GM18907 (cell line): ENCODE results near the gene ARHGEF28.

ENCODE experiments used
- ATAC-seq: cut with Tn5 transposase; IDR thresholded peaks from one replicate; pipeline ENCODE4 v1.9.1; 2021; ENCODE audit warnings: mild to moderate bottlenecking, moderate library complexity; ENCODE audit not compliant: unreplicated experiment

ARHGEF28 gene

GRCh38 chr5:73922224-73922623, 296.2 kb downstream of the ARHGEF28 start:
- ATAC-seq: no peak

GRCh38 chr5:73922875-73923557, 297.0 kb downstream of the ARHGEF28 start:
- ATAC-seq: no peak

GRCh38 chr5:73928476-73929070, 302.6 kb downstream of the ARHGEF28 start:
- ATAC-seq: no peak

- ATAC-seq: no peak
These were observed 309.7 kb downstream of the ARHGEF28 start for GRCh38 chr5:73935719-73936118.

- no peak for ATAC-seq
These were observed 312.4 kb downstream of the ARHGEF28 start for GRCh38 chr5:73938280-73938937.

GRCh38 chr5:73938938-73939320, 312.9 kb downstream of the ARHGEF28 start:
- no peak for ATAC-seq

GRCh38 chr5:73939557-73939956, 313.6 kb downstream of the ARHGEF28 start:
- no peak for ATAC-seq

- ATAC-seq: no peak
These were observed 314.0 kb downstream of the ARHGEF28 start for GRCh38 chr5:73940026-73940425.

GRCh38 chr5:73940801-73941200, 314.8 kb downstream of the ARHGEF28 start:
- no peak for ATAC-seq

- ATAC-seq: no peak
These were observed 316.8 kb downstream of the ARHGEF28 start for GRCh38 chr5:73942783-73943182.

GRCh38 chr5:73943397-73943796, 317.4 kb downstream of the ARHGEF28 start:
- ATAC-seq: no peak

GRCh38 chr5:73944581-73944980, 318.6 kb downstream of the ARHGEF28 start:
- ATAC-seq: no peak

GRCh38 chr5:73945505-73945904, 319.5 kb downstream of the ARHGEF28 start:
- ATAC-seq: no peak

GRCh38 chr5:73946278-73946677, 320.3 kb downstream of the ARHGEF28 start:
- no peak for ATAC-seq

- no peak for ATAC-seq
These were observed 321.1 kb downstream of the ARHGEF28 start for GRCh38 chr5:73946919-73947602.

GRCh38 chr5:73947906-73948640, 322.1 kb downstream of the ARHGEF28 start:
- ATAC-seq: no peak

- ATAC-seq: no peak
These were observed 322.7 kb downstream of the ARHGEF28 start for GRCh38 chr5:73948720-73949119.

- ATAC-seq: no peak
These were observed 324.5 kb downstream of the ARHGEF28 start for GRCh38 chr5:73950441-73950873.

- ATAC-seq: no peak
These were observed 325.0 kb downstream of the ARHGEF28 start for GRCh38 chr5:73950912-73951430.

GRCh38 chr5:73952872-73953271, 326.9 kb downstream of the ARHGEF28 start:
- no peak for ATAC-seq

- ATAC-seq: no peak
These were observed 328.4 kb downstream of the ARHGEF28 start for GRCh38 chr5:73954381-73954780.
